ENCODE measurements around the gene SCN9A. TPM values are rescaled to one million over a fixed set of nuclear protein-coding genes. Genes with fewer than 3 reads are reported as not detected.

SCN9A gene
- total and polyA plus RNA-seq, 9 of the 15 experiments (the other 6 are each of a cell fraction or from before 2014, with no cell fraction given), result 1.4 to 22.8 (median 7.1) TPM

- no peak; the same call in 1 of the 2 replicates for TF ChIP-seq ZFP91 (CRISPR knock-in tag; IDR thresholded peaks at IDR 0.05)
- peak; percentile 99 for TF ChIP-seq ETV5 (CRISPR knock-in tag; IDR thresholded peaks at IDR 0.05; ENCODE audit: low read depth)
- TF ChIP-seq ZNF184 (CRISPR knock-in tag; IDR thresholded peaks at IDR 0.05), result no peak
- peak; percentile 3 for TF ChIP-seq REST (IDR thresholded peaks at IDR 0.05; ENCODE audit: borderline replicate concordance)
- 0 out of 2 replicates have a peak, but pooled peaks have one; percentile 28 for TF ChIP-seq REST (CRISPR knock-in tag; IDR thresholded peaks at IDR 0.05; ENCODE audit: low read depth)
- no peak for TF ChIP-seq ZNF584 (CRISPR knock-in tag; IDR thresholded peaks at IDR 0.05; ENCODE audit: low read depth)
- peak; percentile 92 for TF ChIP-seq SOX6 (IDR thresholded peaks at IDR 0.05)
- TF ChIP-seq RBBP5 (IDR thresholded peaks at IDR 0.05; ENCODE audit: borderline replicate concordance, insufficient read depth, low read length, poor library complexity, severe bottlenecking), result peak; percentile 68
- no peak for TF ChIP-seq CHD1 (IDR thresholded peaks at IDR 0.05; ENCODE audit: low read length)
- peak; percentile 19; the same call in 1 of the 2 replicates for TF ChIP-seq CHD2 (IDR thresholded peaks at IDR 0.05; ENCODE audit: low read depth, low read length)
- peak; percentile 75; the same call in 1 of the 2 replicates for TF ChIP-seq FOXP1 (CRISPR knock-in tag; IDR thresholded peaks at IDR 0.05)
- TF ChIP-seq ZBTB5 (IDR thresholded peaks at IDR 0.05), result peak; percentile 78
- no peak for TF ChIP-seq SLC30A9 (CRISPR knock-in tag; IDR thresholded peaks at IDR 0.05)
- TF ChIP-seq VEZF1 (CRISPR knock-in tag; IDR thresholded peaks at IDR 0.05), result peak; percentile 100
These were observed at the start of gene SCN9A (continued) for GRCh38 chr2:166375736-166376487.
